Measurements from ENCODE around the gene FA2H. TPM values are rescaled to one million over a fixed set of nuclear protein-coding genes. Genes with fewer than 3 reads are reported as not detected.
A peak's percentile ranks its signal among the peaks of the same experiment; 100 is the strongest.

Gene FA2H
- total and polyA plus RNA-seq, 2 of the 13 experiments (the other 11 are each of a cell fraction or from before 2014, with no cell fraction given): 0.20 TPM; not detected in 1

DNA sequence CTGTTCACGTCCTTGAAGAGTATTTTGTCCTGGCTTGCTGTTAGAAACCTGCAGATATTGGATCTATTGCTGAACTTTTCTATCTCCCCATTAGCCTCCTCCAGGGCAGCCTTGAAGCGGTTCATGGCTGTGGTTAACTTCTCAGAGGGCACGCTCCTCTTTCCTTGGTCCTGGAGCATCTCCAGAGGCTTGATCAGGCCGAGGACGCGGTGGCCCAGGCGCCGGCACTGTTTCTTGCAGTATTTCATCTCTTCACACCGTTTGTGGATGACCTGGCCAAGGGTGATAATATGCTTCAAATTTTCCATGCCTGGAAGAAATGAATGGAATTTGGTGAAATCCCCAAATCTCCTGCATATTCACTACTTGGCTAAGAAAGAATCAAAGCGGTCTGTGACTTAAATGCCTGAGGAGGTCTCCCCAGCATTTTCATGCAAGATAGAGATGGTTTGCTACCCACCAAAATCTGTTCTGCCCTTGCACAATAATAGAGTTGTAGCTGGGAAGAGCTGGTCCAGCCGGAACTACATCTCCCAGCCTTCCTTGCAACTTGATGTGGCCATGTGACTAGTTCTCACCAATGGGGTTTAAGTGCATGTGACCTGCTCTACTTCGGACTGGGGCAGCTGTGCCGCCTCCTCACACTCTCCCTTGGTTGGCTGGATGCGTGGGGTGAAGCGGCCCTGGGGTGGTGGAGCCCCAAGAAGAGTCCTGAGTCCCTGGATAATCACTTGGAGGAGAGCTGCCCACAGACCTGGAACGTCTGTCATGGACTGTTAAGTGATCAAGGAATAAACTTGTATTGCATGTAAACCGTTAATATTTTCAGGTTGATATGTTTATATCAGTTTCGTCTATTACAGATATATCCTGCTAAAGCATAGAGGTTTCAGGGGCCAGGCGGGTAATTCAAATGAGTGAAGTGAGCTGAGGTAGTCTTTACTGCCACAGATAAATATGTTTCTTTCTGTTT lies 78.9 kb downstream of the FA2H start (continued):
- TF ChIP-seq RAD51 (IDR thresholded peaks at IDR 0.05; ENCODE audit: borderline replicate concordance) (peak; percentile 96), MTA3 (CRISPR knock-in tag; IDR thresholded peaks at IDR 0.05) (no peak), RFX3 (CRISPR knock-in tag; IDR thresholded peaks at IDR 0.05) (no peak), AGO2 (optimal IDR thresholded peaks at IDR 0.05; ENCODE audit: low read depth, low read length) (no peak), CHD4 (IDR thresholded peaks at IDR 0.05; ENCODE audit: borderline replicate concordance, low read length) (no peak), IKZF4 (CRISPR knock-in tag; IDR thresholded peaks at IDR 0.05; ENCODE audit: borderline replicate concordance, low read depth, not compliant biosample characterization) (peak; percentile 68), ZNF460 (CRISPR knock-in tag; IDR thresholded peaks at IDR 0.05; ENCODE audit: borderline replicate concordance) (no peak), PAWR (CRISPR knock-in tag; IDR thresholded peaks at IDR 0.05; ENCODE audit: borderline replicate concordance) (no peak), ZNF713 (CRISPR knock-in tag; IDR thresholded peaks at IDR 0.05) (no peak), GPN1 (CRISPR knock-in tag; IDR thresholded peaks at IDR 0.05; ENCODE audit: borderline replicate concordance) (no peak), HNF4A (CRISPR knock-in tag; IDR thresholded peaks at IDR 0.05) (no peak), HOXD1 (CRISPR knock-in tag; IDR thresholded peaks at IDR 0.05) (no peak; the same call in 1 of the 2 replicates), MBNL3 (CRISPR knock-in tag; conservative IDR thresholded peaks at IDR 0.05) (no peak), KDM6A (CRISPR knock-in tag; IDR thresholded peaks at IDR 0.05; ENCODE audit: low read depth) (no peak), PAF1 (CRISPR knock-in tag; IDR thresholded peaks at IDR 0.05) (no peak), GTF3A (CRISPR knock-in tag; conservative IDR thresholded peaks at IDR 0.05) (no peak), KLF6 (CRISPR knock-in tag; IDR thresholded peaks at IDR 0.05) (0 out of 2 replicates have a peak, but pooled peaks have one; percentile 60), RFXANK (CRISPR knock-in tag; IDR thresholded peaks at IDR 0.05) (peak; percentile 79; the same call in 1 of the 2 replicates), ZNF776 (CRISPR knock-in tag; IDR thresholded peaks at IDR 0.05) (no peak), NFYB (CRISPR knock-in tag; IDR thresholded peaks at IDR 0.05) (peak; percentile 100), ZNF101 (CRISPR knock-in tag; IDR thresholded peaks at IDR 0.05; ENCODE audit: borderline replicate concordance, low read depth) (no peak), ZNF354B (CRISPR knock-in tag; IDR thresholded peaks at IDR 0.05) (no peak)
- TF ChIP-seq, protein P1, sequence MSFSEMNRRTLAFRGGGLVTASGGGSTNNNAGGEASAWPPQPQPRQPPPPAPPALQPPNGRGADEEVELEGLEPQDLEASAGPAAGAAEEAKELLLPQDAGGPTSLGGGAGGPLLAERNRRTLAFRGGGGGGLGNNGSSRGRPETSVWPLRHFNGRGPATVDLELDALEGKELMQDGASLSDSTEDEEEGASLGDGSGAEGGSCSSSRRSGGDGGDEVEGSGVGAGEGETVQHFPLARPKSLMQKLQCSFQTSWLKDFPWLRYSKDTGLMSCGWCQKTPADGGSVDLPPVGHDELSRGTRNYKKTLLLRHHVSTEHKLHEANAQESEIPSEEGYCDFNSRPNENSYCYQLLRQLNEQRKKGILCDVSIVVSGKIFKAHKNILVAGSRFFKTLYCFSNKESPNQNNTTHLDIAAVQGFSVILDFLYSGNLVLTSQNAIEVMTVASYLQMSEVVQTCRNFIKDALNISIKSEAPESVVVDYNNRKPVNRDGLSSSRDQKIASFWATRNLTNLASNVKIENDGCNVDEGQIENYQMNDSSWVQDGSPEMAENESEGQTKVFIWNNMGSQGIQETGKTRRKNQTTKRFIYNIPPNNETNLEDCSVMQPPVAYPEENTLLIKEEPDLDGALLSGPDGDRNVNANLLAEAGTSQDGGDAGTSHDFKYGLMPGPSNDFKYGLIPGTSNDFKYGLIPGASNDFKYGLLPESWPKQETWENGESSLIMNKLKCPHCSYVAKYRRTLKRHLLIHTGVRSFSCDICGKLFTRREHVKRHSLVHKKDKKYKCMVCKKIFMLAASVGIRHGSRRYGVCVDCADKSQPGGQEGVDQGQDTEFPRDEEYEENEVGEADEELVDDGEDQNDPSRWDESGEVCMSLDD (CRISPR knock-in tag; IDR thresholded peaks at IDR 0.05; ENCODE audit: borderline replicate concordance): peak; percentile 75; the same call in 1 of the 2 replicates
- TF ChIP-seq, protein P2, sequence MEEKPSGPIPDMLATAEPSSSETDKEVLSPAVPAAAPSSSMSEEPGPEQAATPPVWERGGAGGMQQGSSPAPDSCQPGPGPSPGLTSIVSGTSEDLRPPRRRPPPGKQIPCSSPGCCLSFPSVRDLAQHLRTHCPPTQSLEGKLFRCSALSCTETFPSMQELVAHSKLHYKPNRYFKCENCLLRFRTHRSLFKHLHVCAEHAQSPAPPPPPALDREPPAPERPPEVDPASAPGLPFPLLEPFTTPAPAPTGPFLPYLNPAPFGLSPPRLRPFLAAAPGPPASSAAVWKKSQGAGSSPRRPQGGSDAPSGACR (CRISPR knock-in tag; IDR thresholded peaks at IDR 0.05): no peak
